Spleen (tissue), 11 donors: Measurements from ENCODE around the gene ESR2. TPM values are rescaled to one million over a fixed set of nuclear protein-coding genes. Genes with fewer than 3 reads are reported as not detected.

ENCODE experiments used
- DNase-seq: peaks from one replicate; pipeline ENCODE4 v3.0.0-alpha.2; 2020
- H3K27ac ChIP-seq, 8 donors: fragments of 200-600 bp; sonication (generic) in 7 of 8; 1 replicate in 4 of 8; 2 replicates in 4 of 8; pipeline versions ENCODE4 v1.5.0 to v1.8.0; 2016 to 2021; ENCODE audit warnings: inconsistent platforms in 4 of 8, mild to moderate bottlenecking in 4 of 8, moderate library complexity in 1 of 8
- H3K27me3 ChIP-seq, 7 donors: fragments of 200-600 bp; sonication (generic) in 6 of 7; replicated peaks in 1 of 7; 1 replicate in 4 of 7; 2 replicates in 3 of 7; pipeline versions ENCODE4 v1.5.0 to v1.8.0; 2016 to 2021; ENCODE audit warnings: inconsistent platforms in 3 of 7, mild to moderate bottlenecking in 1 of 7
- H3K36me3 ChIP-seq, 6 donors: fragments of 200-600 bp; sonication (generic) in 5 of 6; 1 replicate in 4 of 6; 2 replicates in 2 of 6; pipeline versions ENCODE4 v1.5.0 to v1.8.0; 2016 to 2021; ENCODE audit warnings: inconsistent platforms in 2 of 6
- H3K4me1 ChIP-seq, 6 donors: fragments of 200-600 bp; sonication (generic) in 5 of 6; 1 replicate in 3 of 6; 2 replicates in 3 of 6; pipeline versions ENCODE4 v1.5.0 to v1.8.0; 2016 to 2021; ENCODE audit warnings: inconsistent platforms in 3 of 6
- H3K4me3 ChIP-seq, 8 donors: fragments of 200-600 bp; sonication (generic) in 7 of 8; 1 replicate in 4 of 8; 2 replicates in 4 of 8; pipeline versions ENCODE4 v1.5.0 to v1.8.0; 2016 to 2021; ENCODE audit warnings: inconsistent platforms in 4 of 8, mild to moderate bottlenecking in 4 of 8, moderate library complexity in 2 of 8
- H3K9me3 ChIP-seq, 8 donors: fragments of 200-600 bp; sonication (generic) in 7 of 8; 1 replicate in 4 of 8; 2 replicates in 4 of 8; pipeline versions ENCODE4 v1.5.0 to v1.8.0; 2016 to 2021; ENCODE audit warnings: inconsistent platforms in 4 of 8
- CTCF ChIP-seq, 11 experiments: fragments of 200-600 bp in 7 of 11; fragments of 450-650 bp in 4 of 11; sonication (generic) in 4 of 11; IDR thresholded peaks in 8 of 11; conservative IDR thresholded peaks in 3 of 11; 1 replicate in 7 of 11; 2 replicates in 4 of 11; pipeline versions ENCODE4 v1.4.0 to v1.8.0; 2016 to 2021; ENCODE audit warnings: antibody characterized with exemption in 11 of 11, inconsistent platforms in 4 of 11, mild to moderate bottlenecking in 1 of 11
- POLR2A ChIP-seq, 3 donors: fragments of 450-650 bp; IDR thresholded peaks; one replicate each; pipeline ENCODE4 v1.5.1; 2017; ENCODE audit warnings: antibody characterized with exemption in 3 of 3, mild to moderate bottlenecking in 1 of 3
- POLR2AphosphoS5 ChIP-seq, 3 donors: sonication (generic); formaldehyde crosslinking; IDR thresholded peaks; one replicate each; pipeline ENCODE4 v1.5.1; 2017; ENCODE audit warnings: antibody characterized with exemption in 3 of 3
- WGBS, 5 donors: extraction: QIAGEN DNeasy Blood & Tissue Kit in 3 of 5; methylation state at CpG; one replicate each; pipeline versions ENCODE4 v1.1.5 to v1.1.7; 2013 to 2018; 5-methylcytosine and 5-hydroxymethylcytosine counted together
- intact Hi-C: fragments of 100-400 bp; cut with DNase I; formaldehyde crosslinking; loops from one replicate; pipeline ENCODE4 v1.15.0; 2023; ENCODE audit warnings: low total_unique reads
- polyA plus RNA-seq, 3 donors: library from polyadenylated mRNA; stranded (reverse); fragments of 200-250 nt; gene quantifications; one replicate each; pipeline ENCODE4 v1.2.1, GENCODE V29; 2013
- total RNA-seq, 7 donors: library from RNA; depleted of rRNA in 3 of 7; stranded (reverse); fragments of >200 nt in 3 of 7; fragmentation: NEBNext Ultra II Directional in 4 of 7; extraction: Animal tissue kit (Norgen Biotek cat#: 25700) in 4 of 7; gene quantifications; one replicate each; pipeline versions ENCODE4 v1.1.0 to v1.2.1, GENCODE V29; 2016 to 2021
- donor health status: healthy with polysubstance abuse.
- donor health status: DM: no; HTN: no; CAD: no; lungs with moderate emphysema.
- donor health status: DM: no; HTN: no; CAD: no.
- donor health status: Bipolar disorder and iron deficiency.
- donor health status: healthy.
- donor health status: DM: no; HTN: no; CAD: no.
- donor health status: DM: yes; HTN: yes; CAD: no.

The ESR2 gene
- total and polyA plus RNA-seq, 10 donors: 0.93 to 9.0 (median 3.8) TPM

DNA sequence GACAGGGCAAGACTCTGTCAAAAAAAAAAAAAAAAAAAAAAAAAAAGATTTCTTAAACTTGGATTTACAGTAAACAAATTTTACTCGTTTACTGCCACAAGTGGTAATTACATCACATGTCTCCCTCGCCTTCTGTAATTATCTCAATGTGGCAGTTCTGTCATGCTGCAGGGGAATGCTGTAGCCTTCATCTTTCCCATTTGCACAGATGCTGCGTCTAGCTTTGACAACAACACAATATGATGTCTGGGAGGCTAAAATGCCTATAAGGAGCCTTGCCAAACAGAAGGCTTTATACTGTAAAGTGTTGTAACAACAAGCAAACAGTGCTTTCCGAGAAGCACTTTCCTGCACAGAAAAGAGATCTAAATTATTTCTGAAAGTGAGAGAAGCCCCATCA is 48.7 kb downstream of the ESR2 start:
- no peak for DNase-seq
- Histone ChIP-seq H3K4me3 (no peak overlapping the region), H3K36me3 (no peaks in the 10 kb centered on the region), H3K27ac (no peak overlapping the region), H3K27me3 (no peaks in the 10 kb centered on the region), H3K4me1 (no peaks in the 10 kb centered on the region), H3K9me3 (no peaks in the 10 kb centered on the region)
- intact Hi-C loops: no loop called here
- 88 to 94% (median 91%) methylated on average over 4 of the region's 4 CpGs for WGBS, 5 donors
- TF ChIP-seq POLR2A (IDR thresholded peaks at IDR 0.05) (no peak), POLR2AphosphoS5 (IDR thresholded peaks at IDR 0.05) (no peak), CTCF (IDR thresholded peaks at IDR 0.05 in 8 of 11, conservative IDR thresholded peaks at IDR 0.05 in 3 of 11) (no peak)

GRCh38 chr14:64244279-64244678 is 49.9 kb downstream of the ESR2 start:
- Histone ChIP-seq H3K27me3 (no peaks in the 10 kb centered on the region), H3K4me3 (no peak overlapping the region), H3K36me3 (no peaks in the 10 kb centered on the region), H3K9me3 (no peaks in the 10 kb centered on the region), H3K4me1 (no peaks in the 10 kb centered on the region), H3K27ac (no peak overlapping the region)
- WGBS, 5 donors: 54 to 82% (median 71%) methylated on average over 4 of the region's 4 CpGs
- DNase-seq: no peak
- intact Hi-C loops: no loop called here
- TF ChIP-seq CTCF (IDR thresholded peaks at IDR 0.05 in 8 of 11, conservative IDR thresholded peaks at IDR 0.05 in 3 of 11) (no peak), POLR2A (IDR thresholded peaks at IDR 0.05) (no peak), POLR2AphosphoS5 (IDR thresholded peaks at IDR 0.05) (no peak)

DNA sequence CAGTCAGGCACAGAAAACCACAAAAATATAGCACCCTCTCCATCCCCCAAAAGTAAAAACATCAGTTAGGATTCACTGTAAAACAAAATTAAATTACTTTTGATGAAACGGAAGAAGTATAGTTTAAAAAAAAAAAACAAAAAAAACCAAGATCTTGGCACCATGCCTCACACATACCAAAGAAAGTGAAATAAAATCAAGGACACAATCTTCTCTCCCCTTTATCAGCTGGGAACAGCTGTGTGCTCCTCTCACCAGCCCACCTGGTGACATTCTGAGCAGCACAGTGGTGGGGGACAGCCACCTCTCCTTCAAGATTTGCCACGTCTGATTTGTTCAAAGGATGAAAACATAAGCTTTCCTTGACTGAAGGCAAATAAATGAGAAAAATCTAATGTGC is 55.5 kb downstream of the ESR2 start:
- intact Hi-C loops: no loop called here
- TF ChIP-seq POLR2A (IDR thresholded peaks at IDR 0.05) (no peak), CTCF (IDR thresholded peaks at IDR 0.05 in 8 of 11, conservative IDR thresholded peaks at IDR 0.05 in 3 of 11) (no peak)
- Histone ChIP-seq H3K9me3 (no peaks in the 10 kb centered on the region), H3K4me3 (no peak overlapping the region), H3K27me3 (no peaks in the 10 kb centered on the region), H3K27ac (no peak overlapping the region), H3K4me1 (peaks cover 4 to 45% (median 21%) of the 10 kb centered on the region in 6 donors), H3K36me3 (no peaks in the 10 kb centered on the region)
- 19 to 33% (median 28%) methylated on average over 2 of the region's 2 CpGs for WGBS, 5 donors
- no peak for DNase-seq

GRCh38 chr14:64238049-64238448 is 56.1 kb downstream of the ESR2 start:
- intact Hi-C loops: no loop called here
- TF ChIP-seq CTCF (IDR thresholded peaks at IDR 0.05 in 8 of 11, conservative IDR thresholded peaks at IDR 0.05 in 3 of 11): no peak
- no peak for TF ChIP-seq POLR2A (IDR thresholded peaks at IDR 0.05)
- no peak for TF ChIP-seq POLR2AphosphoS5 (IDR thresholded peaks at IDR 0.05)
- Histone ChIP-seq H3K36me3 (peaks cover 0 to 1% (median 0%) of the 10 kb centered on the region in 6 donors), H3K4me3 (no peak overlapping the region), H3K4me1 (peaks cover 4 to 45% (median 21%) of the 10 kb centered on the region in 6 donors), H3K9me3 (no peaks in the 10 kb centered on the region), H3K27ac (no peak overlapping the region), H3K27me3 (no peaks in the 10 kb centered on the region)
- WGBS, 5 donors: 86 to 93% (median 87%) methylated on average over 6 of the region's 6 CpGs
- no peak for DNase-seq
